ENCODE data around the gene CELSR1. TPM values are rescaled to one million over a fixed set of nuclear protein-coding genes. Genes with fewer than 3 reads are reported as not detected.

The CELSR1 gene
- polyA plus RNA-seq, 1 experiment = 0.14 TPM

DNA sequence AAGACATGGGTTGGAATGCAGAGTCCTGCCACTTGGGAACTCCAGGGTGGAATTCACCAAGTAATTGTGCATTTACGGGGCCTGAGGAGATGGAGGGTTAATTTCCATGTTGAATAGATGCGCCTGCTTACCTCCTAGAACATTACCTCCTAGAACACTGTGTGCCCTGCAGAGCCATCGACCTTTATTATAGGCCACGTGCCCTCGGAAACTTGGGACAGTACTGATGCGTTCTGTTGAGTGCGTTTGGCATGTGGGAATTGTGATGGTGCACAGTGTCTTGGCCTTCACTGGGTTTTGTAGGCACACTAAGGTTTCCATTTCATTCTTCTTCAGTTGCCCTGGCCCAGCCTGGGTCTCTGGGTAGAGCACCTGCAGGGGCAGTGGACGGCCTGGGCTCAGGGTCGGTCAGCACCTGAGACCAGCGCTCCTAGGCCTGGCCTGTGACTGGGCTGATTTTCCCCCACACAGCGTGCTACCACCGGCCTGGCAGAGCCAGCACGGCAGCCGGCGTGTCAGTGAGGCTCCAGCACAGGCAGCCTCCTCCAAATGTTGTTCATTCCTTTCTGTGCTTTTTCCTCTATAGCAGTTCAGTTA is 189.2 kb downstream of the CELSR1 start:
- H3K27ac ChIP-seq (ENCODE audit: low read depth, low read length) = no peak overlapping the region
- CTCF ChIA-PET = no interaction called here
- no peak overlapping the region for H3K4me3 ChIP-seq (ENCODE audit: low read depth, low read length)

DNA sequence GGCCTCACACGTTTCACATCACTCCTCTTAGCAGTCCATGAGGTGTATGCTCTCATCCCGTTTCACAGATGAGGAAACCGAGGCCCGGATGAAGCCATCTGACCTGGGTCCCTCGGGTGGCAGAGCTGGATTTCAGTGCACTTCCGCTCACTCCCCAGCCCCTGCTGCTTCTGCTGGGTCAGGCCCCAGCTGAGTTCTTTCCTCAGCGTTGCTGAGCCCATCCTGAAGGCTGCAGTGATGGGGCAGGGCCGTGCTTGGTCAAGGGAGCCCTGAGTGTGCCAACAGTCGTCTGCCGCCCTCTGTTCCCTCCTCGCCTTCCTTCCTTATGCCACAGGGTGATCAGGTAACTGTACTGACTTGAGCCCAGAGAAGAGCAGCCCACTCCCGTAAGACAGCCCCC is 189.8 kb downstream of the CELSR1 start:
- no peak overlapping the region for H3K27ac ChIP-seq (ENCODE audit: low read depth, low read length)
- TF ChIP-seq, protein P1, sequence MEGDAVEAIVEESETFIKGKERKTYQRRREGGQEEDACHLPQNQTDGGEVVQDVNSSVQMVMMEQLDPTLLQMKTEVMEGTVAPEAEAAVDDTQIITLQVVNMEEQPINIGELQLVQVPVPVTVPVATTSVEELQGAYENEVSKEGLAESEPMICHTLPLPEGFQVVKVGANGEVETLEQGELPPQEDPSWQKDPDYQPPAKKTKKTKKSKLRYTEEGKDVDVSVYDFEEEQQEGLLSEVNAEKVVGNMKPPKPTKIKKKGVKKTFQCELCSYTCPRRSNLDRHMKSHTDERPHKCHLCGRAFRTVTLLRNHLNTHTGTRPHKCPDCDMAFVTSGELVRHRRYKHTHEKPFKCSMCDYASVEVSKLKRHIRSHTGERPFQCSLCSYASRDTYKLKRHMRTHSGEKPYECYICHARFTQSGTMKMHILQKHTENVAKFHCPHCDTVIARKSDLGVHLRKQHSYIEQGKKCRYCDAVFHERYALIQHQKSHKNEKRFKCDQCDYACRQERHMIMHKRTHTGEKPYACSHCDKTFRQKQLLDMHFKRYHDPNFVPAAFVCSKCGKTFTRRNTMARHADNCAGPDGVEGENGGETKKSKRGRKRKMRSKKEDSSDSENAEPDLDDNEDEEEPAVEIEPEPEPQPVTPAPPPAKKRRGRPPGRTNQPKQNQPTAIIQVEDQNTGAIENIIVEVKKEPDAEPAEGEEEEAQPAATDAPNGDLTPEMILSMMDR (IDR thresholded peaks at IDR 0.05; ENCODE audit: low read depth, low read length) = no peak
- no peaks in the 10 kb centered on the region for H3K9me3 ChIP-seq (ENCODE audit: control insufficient read depth, insufficient read depth, low read length)
- ChIA-PET CTCF (no interaction called here), POLR2A (no interaction called here)
- DNase-seq (ENCODE audit: low read depth, low spot score) = no peak
- no peak overlapping the region for H3K4me3 ChIP-seq (ENCODE audit: low read depth, low read length)
- no peaks in the 10 kb centered on the region for H3K27me3 ChIP-seq (ENCODE audit: control insufficient read depth, insufficient read depth, low read length)

More for the DNA sequence above, 189.2 kb downstream of the CELSR1 start:
- no peak for DNase-seq (ENCODE audit: low read depth, low spot score)
- H3K9me3 ChIP-seq (ENCODE audit: control insufficient read depth, insufficient read depth, low read length) = no peaks in the 10 kb centered on the region
- TF ChIP-seq, protein P1 (IDR thresholded peaks at IDR 0.05; ENCODE audit: low read depth, low read length) = no peak
- POLR2A ChIA-PET = no interaction called here
- H3K27me3 ChIP-seq (ENCODE audit: control insufficient read depth, insufficient read depth, low read length) = no peaks in the 10 kb centered on the region

DNA sequence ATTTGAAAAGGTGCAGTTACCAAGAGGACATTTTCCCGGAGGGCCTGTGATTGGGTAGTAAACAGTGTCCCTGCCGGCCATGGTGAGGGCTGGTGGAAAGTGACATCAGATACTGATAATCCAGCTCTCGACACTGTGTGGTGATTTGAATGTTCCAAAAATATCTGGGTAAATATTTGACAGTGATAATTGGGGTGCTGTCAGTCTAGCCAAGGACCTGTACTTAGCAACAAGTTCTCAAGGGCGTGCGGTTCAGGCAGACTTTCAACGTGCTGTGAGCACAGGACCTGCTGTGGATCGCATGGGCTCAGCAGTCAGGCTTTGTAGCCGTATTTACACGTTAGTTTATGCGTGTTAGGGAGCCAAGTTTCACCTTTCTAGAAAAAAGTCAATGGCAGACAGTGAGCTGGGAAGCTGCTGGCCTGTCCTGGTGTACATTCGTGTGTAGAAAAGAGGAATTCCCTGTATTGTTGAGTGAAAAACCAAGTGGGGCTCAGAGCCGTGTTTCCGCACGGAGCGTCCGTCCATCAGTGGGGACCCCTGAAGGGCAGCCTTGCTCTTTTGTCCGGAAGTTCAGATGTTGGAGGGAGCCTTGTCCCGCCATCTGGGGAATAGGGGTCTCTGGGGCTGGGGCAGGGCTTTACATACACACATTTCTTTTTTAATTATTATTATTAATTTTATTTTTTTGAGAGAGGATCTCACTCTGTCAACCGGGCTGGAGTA is 190.6 kb downstream of the CELSR1 start:
- no peak for DNase-seq (ENCODE audit: low read depth, low spot score)
- POLR2A ChIA-PET = no interaction called here

DNA sequence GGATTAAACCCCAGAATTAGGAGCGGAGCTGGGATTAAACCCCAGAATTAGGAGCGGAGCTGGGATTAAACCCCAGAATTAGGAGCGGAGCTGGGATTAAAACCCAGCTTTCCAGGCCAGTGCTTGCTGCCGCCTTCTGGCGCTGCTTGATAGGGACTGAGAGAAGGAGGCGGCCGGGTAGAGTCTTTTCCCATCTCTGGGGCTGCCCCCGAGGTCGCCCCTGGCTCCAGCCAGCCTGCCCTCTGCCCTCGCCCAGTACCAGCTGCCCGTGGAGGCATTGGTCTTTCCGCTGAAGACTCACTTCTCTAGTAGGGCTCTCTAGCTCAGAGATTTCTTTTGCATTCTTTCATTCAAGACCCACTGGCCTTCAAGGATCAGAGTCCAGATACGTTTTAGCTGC is 196.7 kb downstream of the CELSR1 start:
- TF ChIP-seq, protein P1 (IDR thresholded peaks at IDR 0.05; ENCODE audit: low read depth, low read length) = no peak
- ChIA-PET POLR2A (no interaction called here), CTCF (interaction anchor here (0.7 to 1.1 kb wide), 2 partner anchors 27 to 462 kb away, joined by 3 to 5 read pairs; no protein-coding TSS in a partner anchor)

More for the DNA sequence above, 190.6 kb downstream of the CELSR1 start:
- no peak overlapping the region for H3K27ac ChIP-seq (ENCODE audit: low read depth, low read length)
- H3K27me3 ChIP-seq (ENCODE audit: control insufficient read depth, insufficient read depth, low read length) = no peaks in the 10 kb centered on the region
- TF ChIP-seq, protein P1 (IDR thresholded peaks at IDR 0.05; ENCODE audit: low read depth, low read length) = no peak
- no peak overlapping the region for H3K4me3 ChIP-seq (ENCODE audit: low read depth, low read length)
- no peaks in the 10 kb centered on the region for H3K9me3 ChIP-seq (ENCODE audit: control insufficient read depth, insufficient read depth, low read length)
- CTCF ChIA-PET = no interaction called here

DNA sequence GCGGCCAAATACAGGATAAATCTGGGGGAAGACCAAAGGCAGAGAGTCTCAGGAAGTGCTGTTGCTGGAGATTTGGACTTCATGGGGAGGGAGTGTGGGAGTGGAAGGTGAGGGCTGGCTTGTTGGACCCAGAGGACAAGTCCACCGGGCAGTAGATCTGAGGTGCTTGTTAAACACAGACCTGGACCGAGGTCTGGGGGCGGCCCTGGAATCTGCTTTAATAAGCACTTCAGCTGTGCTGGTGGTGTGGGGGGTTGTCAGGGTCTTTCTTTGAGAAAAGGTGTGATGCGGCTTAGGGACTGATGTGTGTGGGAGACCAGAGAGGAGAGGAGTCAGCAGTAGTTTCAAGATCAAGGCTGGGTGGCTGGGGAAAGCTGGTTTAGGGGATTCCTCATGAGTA is 197.5 kb downstream of the CELSR1 start:
- Histone ChIP-seq H3K9me3 (ENCODE audit: control insufficient read depth, insufficient read depth, low read length) (no peaks in the 10 kb centered on the region; the same call in 1 of the 2 replicates), H3K27ac (ENCODE audit: low read depth, low read length) (no peak overlapping the region), H3K27me3 (ENCODE audit: control insufficient read depth, insufficient read depth, low read length) (no peaks in the 10 kb centered on the region), H3K4me3 (ENCODE audit: low read depth, low read length) (no peak overlapping the region)
- no peak for DNase-seq (ENCODE audit: low read depth, low spot score)
- CTCF ChIA-PET = interaction anchor here (1.1 kb wide), 1 partner anchor 27 kb away, joined by 5 read pairs; no protein-coding TSS in a partner anchor
- POLR2A ChIA-PET = interaction anchor here (0.6 kb wide), 1 partner anchor 203 kb away, joined by 3 read pairs; no protein-coding TSS in a partner anchor
- TF ChIP-seq, protein P1 (IDR thresholded peaks at IDR 0.05; ENCODE audit: low read depth, low read length) = no peak

More for the DNA sequence above, 196.7 kb downstream of the CELSR1 start:
- no peak overlapping the region for H3K4me3 ChIP-seq (ENCODE audit: low read depth, low read length)
- no peak for DNase-seq (ENCODE audit: low read depth, low spot score)
- no peaks in the 10 kb centered on the region for H3K27me3 ChIP-seq (ENCODE audit: control insufficient read depth, insufficient read depth, low read length)
- no peak overlapping the region for H3K27ac ChIP-seq (ENCODE audit: low read depth, low read length)
- H3K9me3 ChIP-seq (ENCODE audit: control insufficient read depth, insufficient read depth, low read length) = no peaks in the 10 kb centered on the region; the same call in 1 of the 2 replicates

All from AG04450 (cell line).